HFF-Myc (cell line): ENCODE measurements around the gene BNC2.

Experiments
- DNase-seq: peaks from one replicate; pipeline ENCODE4 v3.0.0-alpha.2; 2011; ENCODE audit warnings: low read depth; ENCODE audit errors: extremely low read depth
- H3K4me3 ChIP-seq: replicated peaks from 2 replicates; pipeline ENCODE4 v1.5.1; 2011; ENCODE audit warnings: low read depth, mild to moderate bottlenecking, control low read depth, low read length
- TF ChIP-seq, protein P1 (sequence below): IDR thresholded peaks from 2 replicates; pipeline ENCODE4 v1.5.1; 2012; ENCODE audit warnings: mild to moderate bottlenecking, low read depth, low read length, control low read depth; ENCODE audit errors: missing control alignments

The BNC2 gene

DNA sequence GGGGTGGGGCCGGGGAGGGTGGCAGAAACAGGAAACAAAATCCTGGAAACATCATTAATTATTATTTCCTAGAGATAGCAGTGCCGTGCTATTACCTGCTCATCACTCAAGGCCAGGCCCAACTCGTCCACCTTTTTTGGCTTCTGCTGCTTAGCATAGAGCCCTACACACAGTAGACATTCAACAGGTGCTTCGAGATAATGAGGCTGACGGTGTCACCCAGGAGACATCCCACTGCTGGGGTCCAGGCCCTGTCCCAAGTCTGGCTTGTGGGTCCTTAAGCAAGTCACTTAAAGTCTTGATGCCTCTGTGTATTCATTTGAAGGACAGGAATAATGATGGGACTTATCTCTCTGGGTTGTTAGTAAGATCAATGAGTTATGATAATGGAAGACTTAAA lies 506.6 kb downstream of the BNC2 start:
- no peak for DNase-seq
- TF ChIP-seq, protein P1, sequence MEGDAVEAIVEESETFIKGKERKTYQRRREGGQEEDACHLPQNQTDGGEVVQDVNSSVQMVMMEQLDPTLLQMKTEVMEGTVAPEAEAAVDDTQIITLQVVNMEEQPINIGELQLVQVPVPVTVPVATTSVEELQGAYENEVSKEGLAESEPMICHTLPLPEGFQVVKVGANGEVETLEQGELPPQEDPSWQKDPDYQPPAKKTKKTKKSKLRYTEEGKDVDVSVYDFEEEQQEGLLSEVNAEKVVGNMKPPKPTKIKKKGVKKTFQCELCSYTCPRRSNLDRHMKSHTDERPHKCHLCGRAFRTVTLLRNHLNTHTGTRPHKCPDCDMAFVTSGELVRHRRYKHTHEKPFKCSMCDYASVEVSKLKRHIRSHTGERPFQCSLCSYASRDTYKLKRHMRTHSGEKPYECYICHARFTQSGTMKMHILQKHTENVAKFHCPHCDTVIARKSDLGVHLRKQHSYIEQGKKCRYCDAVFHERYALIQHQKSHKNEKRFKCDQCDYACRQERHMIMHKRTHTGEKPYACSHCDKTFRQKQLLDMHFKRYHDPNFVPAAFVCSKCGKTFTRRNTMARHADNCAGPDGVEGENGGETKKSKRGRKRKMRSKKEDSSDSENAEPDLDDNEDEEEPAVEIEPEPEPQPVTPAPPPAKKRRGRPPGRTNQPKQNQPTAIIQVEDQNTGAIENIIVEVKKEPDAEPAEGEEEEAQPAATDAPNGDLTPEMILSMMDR, result no peak
- H3K4me3 ChIP-seq, result no peak overlapping the region

DNA sequence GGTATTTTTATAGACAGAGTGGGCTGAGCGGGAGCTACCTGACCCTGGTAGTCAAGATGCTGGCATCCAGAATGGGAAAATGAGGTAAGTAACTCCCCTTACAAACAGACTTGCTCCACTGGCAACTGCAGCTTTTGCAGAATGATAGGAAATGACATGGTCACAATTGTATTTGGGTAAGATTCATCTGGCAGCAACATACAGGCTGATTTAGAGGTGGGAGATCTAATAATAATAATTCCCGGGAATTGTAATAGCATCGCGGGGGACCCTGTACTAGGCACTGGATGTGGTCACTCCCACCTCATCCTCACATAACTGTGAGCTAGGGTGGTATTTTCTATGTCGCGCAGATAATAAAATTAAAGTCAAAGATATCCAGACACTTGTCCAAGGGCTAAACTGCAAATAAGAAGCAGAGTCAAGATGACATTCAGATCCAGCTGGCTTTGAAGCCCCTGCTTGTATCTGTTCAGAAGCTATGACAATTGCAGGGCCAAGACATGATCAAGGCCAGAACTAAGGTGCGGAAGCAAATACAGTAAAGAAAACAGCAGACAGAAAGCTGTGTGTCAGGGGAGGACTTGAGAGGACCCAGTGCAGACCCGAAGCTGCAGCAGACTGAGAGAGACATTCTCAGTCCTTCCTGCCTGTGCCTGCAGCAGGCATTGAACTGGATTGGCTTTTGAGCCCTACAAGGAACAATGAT lies 507.2 kb downstream of the BNC2 start:
- no peak overlapping the region for H3K4me3 ChIP-seq
- no peak for DNase-seq
- TF ChIP-seq, protein P1, result no peak

DNA sequence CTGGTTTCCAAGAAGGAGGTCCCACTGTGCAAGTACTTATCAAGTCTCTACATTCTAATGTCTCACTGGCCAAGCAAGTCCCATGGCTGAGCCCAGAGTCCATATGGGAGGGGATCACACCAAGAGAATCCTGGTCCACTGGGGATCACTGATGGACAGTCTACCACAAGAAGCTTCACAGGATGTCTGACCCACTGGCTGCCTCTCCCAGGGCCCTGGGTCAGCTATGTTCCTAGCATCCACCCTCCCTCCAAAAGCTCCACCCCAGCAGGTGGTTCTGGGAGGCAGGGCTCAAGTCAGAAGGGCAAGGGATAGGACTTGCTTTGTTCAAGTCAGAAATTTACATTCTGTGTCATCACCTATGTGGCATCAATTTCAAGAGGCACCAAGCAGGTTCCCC lies 508.5 kb downstream of the BNC2 start:
- no peak overlapping the region for H3K4me3 ChIP-seq
- no peak for DNase-seq
- TF ChIP-seq, protein P1, result no peak

DNA sequence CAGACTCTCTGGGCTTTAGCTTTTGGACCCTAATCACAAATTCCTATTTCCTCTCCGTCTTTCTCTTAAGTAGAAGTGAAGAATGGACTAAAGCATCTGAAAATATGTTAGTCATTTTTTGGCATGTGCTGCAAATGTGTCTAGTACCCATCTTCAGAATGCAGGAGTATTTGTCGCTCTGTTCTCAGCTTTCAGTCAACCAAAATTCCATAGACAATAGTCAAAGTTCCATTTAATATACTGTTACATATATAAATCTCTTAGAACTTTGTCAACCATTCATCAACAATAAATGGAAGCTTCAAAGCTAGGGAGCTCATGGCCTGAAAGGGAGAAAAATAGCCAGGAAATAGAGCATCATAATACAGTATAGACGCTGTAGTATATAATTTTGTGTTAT lies 509.4 kb downstream of the BNC2 start:
- H3K4me3 ChIP-seq, result no peak overlapping the region
- TF ChIP-seq, protein P1, result no peak
- no peak for DNase-seq

DNA sequence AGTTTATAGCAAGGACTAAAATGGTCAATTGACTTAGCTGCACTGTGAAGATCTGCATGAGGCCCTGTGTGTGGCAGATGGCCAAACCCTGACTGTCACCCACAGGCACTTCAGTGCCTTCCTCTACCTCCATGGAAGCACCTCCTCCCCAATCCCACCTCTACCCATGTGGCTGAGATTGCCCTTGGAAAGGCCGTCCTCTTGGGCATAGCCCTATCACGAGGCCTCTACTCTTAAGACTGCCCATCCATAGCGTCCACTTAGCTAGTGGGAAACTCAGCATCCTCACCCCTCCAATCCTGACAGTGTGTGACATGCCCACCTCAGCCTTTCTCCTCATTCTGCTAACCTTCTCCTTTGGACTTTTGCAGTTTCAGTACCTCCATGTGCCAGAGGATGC lies 510.2 kb downstream of the BNC2 start:
- no peak for DNase-seq
- TF ChIP-seq, protein P1, result no peak

More for the DNA sequence above, 510.2 kb downstream of the BNC2 start:
- no peak overlapping the region for H3K4me3 ChIP-seq
